Brain microvascular endothelial cell (primary cell): ENCODE data around the gene SHISA8.
"Not testable (repeated sequence)": the region's sequence is repeated elsewhere in the genome, so short reads cannot be mapped to it uniquely, and the experiment has no call there.

Experiments used
- DNase-seq: peaks from one replicate; pipeline ENCODE4 v3.0.0-alpha.2; 2020
- H3K27ac ChIP-seq: fragments of 250-450 bp; sonication (Bioruptor Pico); 2 replicates; pipeline ENCODE4 v1.5.1; 2020; ENCODE audit warnings: mild to moderate bottlenecking, moderate library complexity
- H3K27me3 ChIP-seq: fragments of 250-450 bp; sonication (Bioruptor Pico); replicated peaks from 2 replicates; pipeline ENCODE4 v1.5.1; 2020; ENCODE audit warnings: mild to moderate bottlenecking
- H3K36me3 ChIP-seq: fragments of 250-450 bp; sonication (Bioruptor Pico); replicated peaks from 2 replicates; pipeline ENCODE4 v1.5.1; 2020; ENCODE audit warnings: mild to moderate bottlenecking
- H3K4me3 ChIP-seq: 2 replicates; pipeline ENCODE4 v1.5.1; 2011; ENCODE audit warnings: low read depth, mild to moderate bottlenecking, control low read depth, low read length, moderate library complexity
- in situ Hi-C: cut with HindIII; loops from 2 replicates; pipeline ENCODE4 v1.10.0; 2017; ENCODE audit warnings: low sequenced_read_pairs, low pct_ligation_motif_present
- TF ChIP-seq, protein P1 (sequence below): IDR thresholded peaks from 2 replicates; pipeline ENCODE4 v1.5.1; 2011; ENCODE audit warnings: low read depth, mild to moderate bottlenecking, moderate library complexity, low read length, control low read depth, inconsistent platforms; ENCODE audit errors: missing control alignments

The SHISA8 gene

DNA sequence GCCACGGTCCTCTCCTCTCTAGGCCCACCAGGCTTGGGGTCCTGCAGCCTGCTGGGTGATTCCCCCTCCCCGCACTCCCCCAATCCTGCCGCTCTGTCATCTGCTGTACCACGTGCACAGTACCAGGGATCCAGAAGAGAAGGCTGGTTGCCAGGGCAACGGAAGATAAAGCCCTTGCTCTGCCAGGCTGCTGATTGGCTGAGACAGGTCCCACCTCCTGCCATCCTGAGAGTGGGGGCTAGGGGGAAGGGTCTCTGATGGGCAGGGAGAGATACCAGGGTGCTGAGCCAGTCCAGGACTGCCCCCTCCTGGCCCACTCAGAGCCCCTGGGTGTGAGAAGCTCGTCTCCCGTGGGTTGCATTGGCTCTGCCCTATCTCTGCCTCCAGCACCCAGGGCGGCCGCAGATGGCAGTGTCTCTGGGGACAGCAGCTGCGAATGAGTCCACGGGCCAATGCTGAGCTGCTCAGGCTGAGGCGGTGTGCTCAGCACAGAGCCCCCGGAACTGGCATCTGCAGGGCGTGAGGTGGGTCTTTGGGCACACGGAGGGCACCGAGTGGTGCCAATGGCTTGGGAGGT is 37.1 kb upstream of the SHISA8 start, which contains the start of gene SMIM45:
Gene SMIM45 (plus strand): TSS at position 253 of the 577 bp plus-strand sequence.
- no peak for DNase-seq
- TF ChIP-seq, protein P1, sequence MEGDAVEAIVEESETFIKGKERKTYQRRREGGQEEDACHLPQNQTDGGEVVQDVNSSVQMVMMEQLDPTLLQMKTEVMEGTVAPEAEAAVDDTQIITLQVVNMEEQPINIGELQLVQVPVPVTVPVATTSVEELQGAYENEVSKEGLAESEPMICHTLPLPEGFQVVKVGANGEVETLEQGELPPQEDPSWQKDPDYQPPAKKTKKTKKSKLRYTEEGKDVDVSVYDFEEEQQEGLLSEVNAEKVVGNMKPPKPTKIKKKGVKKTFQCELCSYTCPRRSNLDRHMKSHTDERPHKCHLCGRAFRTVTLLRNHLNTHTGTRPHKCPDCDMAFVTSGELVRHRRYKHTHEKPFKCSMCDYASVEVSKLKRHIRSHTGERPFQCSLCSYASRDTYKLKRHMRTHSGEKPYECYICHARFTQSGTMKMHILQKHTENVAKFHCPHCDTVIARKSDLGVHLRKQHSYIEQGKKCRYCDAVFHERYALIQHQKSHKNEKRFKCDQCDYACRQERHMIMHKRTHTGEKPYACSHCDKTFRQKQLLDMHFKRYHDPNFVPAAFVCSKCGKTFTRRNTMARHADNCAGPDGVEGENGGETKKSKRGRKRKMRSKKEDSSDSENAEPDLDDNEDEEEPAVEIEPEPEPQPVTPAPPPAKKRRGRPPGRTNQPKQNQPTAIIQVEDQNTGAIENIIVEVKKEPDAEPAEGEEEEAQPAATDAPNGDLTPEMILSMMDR: no peak
- H3K27me3 ChIP-seq: no peaks in the 10 kb centered on the region
- H3K36me3 ChIP-seq: no peaks in the 10 kb centered on the region
- in situ Hi-C loops: no loop called here
- no peak within 1 kb of the TSS for H3K27ac ChIP-seq
- H3K4me3 ChIP-seq: no peak within 1 kb of the TSS

- TF ChIP-seq, protein P1: no peak
- no peaks in the 10 kb centered on the region for H3K36me3 ChIP-seq
- H3K27ac ChIP-seq: no peak overlapping the region
- H3K4me3 ChIP-seq: no peak overlapping the region
- no peak for DNase-seq
- in situ Hi-C loops: no loop called here
- no peaks in the 10 kb centered on the region for H3K27me3 ChIP-seq
Observed at GRCh38 chr22:41949297-41949965, 34.6 kb upstream of the SHISA8 start.

DNA sequence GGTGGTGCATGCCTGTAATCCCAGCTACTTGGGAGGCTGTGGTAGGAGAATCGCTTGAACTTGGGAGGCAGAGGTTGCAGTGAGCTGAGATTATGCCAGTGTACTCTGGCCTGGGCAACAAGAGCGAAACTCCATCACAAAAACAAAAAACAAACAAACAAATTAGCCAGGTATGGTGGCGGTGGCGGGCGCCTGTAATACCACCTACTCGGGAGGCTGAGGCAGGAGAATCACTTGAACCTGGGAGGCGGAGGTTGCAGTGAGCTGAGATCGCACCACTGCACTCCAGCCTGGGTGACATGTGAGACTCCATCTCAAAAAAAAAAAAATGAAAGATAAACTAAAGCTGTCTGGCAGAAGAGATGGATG is 34.0 kb upstream of the SHISA8 start:
- in situ Hi-C loops, DNase-seq, H3K27ac ChIP-seq: not testable (repeated sequence)

GRCh38 chr22:41948142-41948541 is 33.3 kb upstream of the SHISA8 start:
- Histone ChIP-seq H3K36me3 (no peaks in the 10 kb centered on the region), H3K4me3 (no peak overlapping the region), H3K27me3 (no peaks in the 10 kb centered on the region), H3K27ac (no peak overlapping the region)
- TF ChIP-seq, protein P1: no peak
- in situ Hi-C loops: no loop called here
- DNase-seq: no peak

More for the DNA sequence above, 34.0 kb upstream of the SHISA8 start:
- H3K4me3 ChIP-seq, H3K36me3 ChIP-seq, H3K27me3 ChIP-seq: not testable (repeated sequence)

DNA sequence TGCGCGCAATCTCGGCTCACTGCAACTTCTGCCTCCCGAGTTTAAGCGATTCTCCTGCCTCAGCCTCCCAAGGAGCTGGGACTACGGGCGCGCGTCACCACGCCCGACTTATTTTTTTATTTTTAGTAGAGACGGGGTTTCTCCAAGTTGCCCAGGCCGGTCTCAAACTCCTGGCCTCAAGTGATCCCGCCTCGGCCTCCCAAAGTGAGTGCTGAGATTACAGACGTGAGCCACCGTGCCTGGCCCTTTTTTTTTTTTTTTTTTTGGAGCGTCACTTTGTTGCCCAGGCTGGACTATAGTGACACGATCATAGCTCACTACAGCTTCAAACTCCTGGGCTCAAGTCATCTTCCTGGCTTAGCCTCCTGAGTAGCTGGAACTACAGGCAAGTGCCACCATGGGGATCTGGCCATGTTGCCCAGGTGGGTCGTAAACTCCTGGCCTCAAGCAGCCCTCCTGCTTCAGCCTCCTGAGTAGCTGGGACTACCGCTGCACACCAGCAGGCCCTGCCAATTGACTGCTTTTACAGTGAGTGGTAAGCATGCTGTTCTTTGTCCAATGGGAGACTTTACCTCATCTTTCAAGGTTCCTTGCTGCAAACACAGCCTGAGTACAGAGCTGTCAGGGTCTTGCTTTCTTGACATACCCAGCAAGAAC is 32.7 kb upstream of the SHISA8 start:
- peak overlapping the region; percentile 88 for H3K4me3 ChIP-seq
- H3K27me3 ChIP-seq: no peaks in the 10 kb centered on the region
- H3K27ac ChIP-seq: no peak overlapping the region
- DNase-seq: no peak
- TF ChIP-seq, protein P1: no peak
- H3K36me3 ChIP-seq: no peaks in the 10 kb centered on the region
- in situ Hi-C loops: no loop called here

DNA sequence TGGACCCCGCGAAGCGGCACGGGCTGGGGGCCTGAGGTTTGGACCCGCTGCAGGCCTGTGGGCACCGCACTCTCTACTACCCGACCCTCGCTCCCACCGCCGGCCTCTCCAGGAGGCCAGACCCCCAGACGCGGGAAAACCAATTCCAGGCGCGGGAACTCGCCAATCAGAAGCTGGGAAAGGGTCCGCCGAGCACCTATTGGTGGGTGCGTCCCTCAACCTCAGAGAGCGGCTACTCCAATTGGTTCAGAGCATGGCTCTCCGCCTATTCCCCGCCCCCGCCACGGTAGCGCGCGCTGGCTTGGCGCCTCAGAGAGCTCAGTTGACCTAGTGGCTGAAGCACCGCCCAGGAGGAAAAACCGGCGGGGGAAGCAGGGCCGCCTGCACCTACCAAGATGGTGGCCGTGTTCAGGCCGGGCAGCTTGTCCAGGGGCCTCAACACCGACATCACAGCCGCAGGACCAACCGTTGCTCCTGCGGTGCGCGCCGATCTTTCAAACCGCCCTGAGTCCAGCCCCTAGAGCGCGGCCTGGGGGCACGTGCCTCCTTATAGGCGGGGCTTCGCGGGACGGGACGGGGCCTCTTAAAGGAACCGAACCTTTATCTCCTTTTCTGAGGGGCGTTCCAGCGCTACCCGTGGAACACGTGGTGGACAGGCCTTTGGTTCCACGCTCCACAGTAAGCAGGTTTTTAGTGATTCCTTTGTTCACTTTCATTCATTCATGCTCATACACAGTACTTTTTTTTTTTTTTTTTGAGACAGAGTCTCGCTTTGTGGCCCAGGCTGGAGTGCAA is 32.0 kb upstream of the SHISA8 start, which contains the start of gene CENPM:
Gene CENPM (minus strand): TSS at position 524 of the 795 bp plus-strand sequence. CDS start 76 bp downstream, at position 448.
- H3K27me3 ChIP-seq: no peaks in the 10 kb centered on the region
- peak within 1 kb of the TSS; percentile 88 for H3K4me3 ChIP-seq
- peak within 1 kb of the TSS; percentile 5 for H3K27ac ChIP-seq
- TF ChIP-seq, protein P1: no peak
- DNase-seq: peak; percentile 93
- no peaks in the 10 kb centered on the region for H3K36me3 ChIP-seq
- in situ Hi-C loops: no loop called here
